ENCODE data around the gene LRRFIP2.

DNA sequence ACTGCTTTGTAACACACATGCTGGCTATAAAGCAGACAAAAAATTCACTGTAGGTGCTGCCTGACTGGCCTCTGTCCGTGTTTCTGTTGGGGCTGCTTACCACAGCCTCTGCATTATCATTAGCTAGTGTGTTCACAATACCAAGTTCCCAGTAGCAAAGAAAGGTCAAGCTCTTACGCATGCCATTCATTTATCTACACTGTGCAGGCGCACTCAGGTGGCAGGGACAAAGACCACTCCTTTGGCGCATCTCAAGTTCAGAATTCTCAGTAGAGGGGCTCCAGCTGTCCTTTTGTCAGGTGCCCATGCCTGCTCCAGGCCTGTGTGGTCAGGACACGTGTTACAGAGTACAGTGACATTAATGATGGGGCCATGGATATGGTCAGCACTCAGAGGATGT lies 158.7 kb downstream of the LRRFIP2 start:
- TF ChIP-seq, protein P1, sequence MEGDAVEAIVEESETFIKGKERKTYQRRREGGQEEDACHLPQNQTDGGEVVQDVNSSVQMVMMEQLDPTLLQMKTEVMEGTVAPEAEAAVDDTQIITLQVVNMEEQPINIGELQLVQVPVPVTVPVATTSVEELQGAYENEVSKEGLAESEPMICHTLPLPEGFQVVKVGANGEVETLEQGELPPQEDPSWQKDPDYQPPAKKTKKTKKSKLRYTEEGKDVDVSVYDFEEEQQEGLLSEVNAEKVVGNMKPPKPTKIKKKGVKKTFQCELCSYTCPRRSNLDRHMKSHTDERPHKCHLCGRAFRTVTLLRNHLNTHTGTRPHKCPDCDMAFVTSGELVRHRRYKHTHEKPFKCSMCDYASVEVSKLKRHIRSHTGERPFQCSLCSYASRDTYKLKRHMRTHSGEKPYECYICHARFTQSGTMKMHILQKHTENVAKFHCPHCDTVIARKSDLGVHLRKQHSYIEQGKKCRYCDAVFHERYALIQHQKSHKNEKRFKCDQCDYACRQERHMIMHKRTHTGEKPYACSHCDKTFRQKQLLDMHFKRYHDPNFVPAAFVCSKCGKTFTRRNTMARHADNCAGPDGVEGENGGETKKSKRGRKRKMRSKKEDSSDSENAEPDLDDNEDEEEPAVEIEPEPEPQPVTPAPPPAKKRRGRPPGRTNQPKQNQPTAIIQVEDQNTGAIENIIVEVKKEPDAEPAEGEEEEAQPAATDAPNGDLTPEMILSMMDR (IDR thresholded peaks at IDR 0.05) = no peak
- TF ChIP-seq ZFX (IDR thresholded peaks at IDR 0.05; ENCODE audit: borderline replicate concordance) = no peak

All from 22Rv1 (cell line).